Muscle layer of colon (tissue), 2 donors: ENCODE measurements around the gene CFAP97D2.

ENCODE experiments used
- H3K27ac ChIP-seq: one replicate; pipeline ENCODE4 v1.7.0; 2013; ENCODE audit warnings: low read depth, mild to moderate bottlenecking, low read length, moderate library complexity
- H3K27me3 ChIP-seq, 2 donors: one replicate each; pipeline ENCODE4 v1.7.0; 2013; ENCODE audit warnings: low read length in 2 of 2, mild to moderate bottlenecking in 2 of 2; ENCODE audit not compliant: insufficient read depth in 2 of 2, control insufficient read depth in 1 of 2
- H3K36me3 ChIP-seq: one replicate; pipeline ENCODE4 v1.7.0; 2013; ENCODE audit warnings: mild to moderate bottlenecking, low read length; ENCODE audit not compliant: insufficient read depth
- H3K4me1 ChIP-seq: one replicate; pipeline ENCODE4 v1.7.0; 2013; ENCODE audit warnings: mild to moderate bottlenecking, low read length; ENCODE audit not compliant: insufficient read depth
- H3K4me3 ChIP-seq, 2 donors: one replicate each; pipeline ENCODE4 v1.7.0; 2013; ENCODE audit warnings: low read length in 2 of 2, low read depth in 1 of 2, mild to moderate bottlenecking in 1 of 2, moderate library complexity in 1 of 2
- H3K9ac ChIP-seq: one replicate; pipeline ENCODE4 v1.7.0; 2013; ENCODE audit warnings: low read length
- H3K9me3 ChIP-seq: one replicate; pipeline ENCODE4 v1.7.0; 2013; ENCODE audit warnings: mild to moderate bottlenecking, low read length
- donor health status: abdominal sarcoma.
- donor health status: Adenocarcinoma of cecum.

CFAP97D2 gene

GRCh38 chr13:114213980-114214379, 34.9 kb downstream of the CFAP97D2 start:
- Histone ChIP-seq H3K4me1 (no peaks in the 10 kb centered on the region), H3K9me3 (no peaks in the 10 kb centered on the region), H3K9ac (no peak overlapping the region), H3K4me3 (no peak overlapping the region), H3K36me3 (no peaks in the 10 kb centered on the region), H3K27ac (no peak overlapping the region), H3K27me3 (peaks cover 0 to 11% of the 10 kb centered on the region in 2 donors)

- H3K36me3 ChIP-seq: no peaks in the 10 kb centered on the region
- H3K4me1 ChIP-seq: peaks cover 3% of the 10 kb centered on the region
- no peaks in the 10 kb centered on the region for H3K9me3 ChIP-seq
- H3K4me3 ChIP-seq: no peak overlapping the region
- H3K27ac ChIP-seq: no peak overlapping the region
- no peaks in the 10 kb centered on the region for H3K27me3 ChIP-seq
- no peak overlapping the region for H3K9ac ChIP-seq
Observed at GRCh38 chr13:114219392-114219791, 40.3 kb downstream of the CFAP97D2 start.

- Histone ChIP-seq H3K36me3 (no peaks in the 10 kb centered on the region), H3K27me3 (peaks cover 0 to 1% of the 10 kb centered on the region in 2 donors), H3K9ac (no peak overlapping the region), H3K4me3 (no peak overlapping the region), H3K9me3 (no peaks in the 10 kb centered on the region), H3K4me1 (peaks cover 16% of the 10 kb centered on the region), H3K27ac (no peak overlapping the region)
Observed at GRCh38 chr13:114222461-114222968, 43.5 kb downstream of the CFAP97D2 start.

GRCh38 chr13:114224201-114224600, 45.1 kb downstream of the CFAP97D2 start:
- Histone ChIP-seq H3K9me3 (no peaks in the 10 kb centered on the region), H3K9ac (no peak overlapping the region), H3K4me1 (peaks cover 16% of the 10 kb centered on the region), H3K36me3 (no peaks in the 10 kb centered on the region), H3K4me3 (no peak overlapping the region), H3K27ac (no peak overlapping the region), H3K27me3 (peaks cover 12 to 14% of the 10 kb centered on the region in 2 donors)

GRCh38 chr13:114225610-114226009, 46.6 kb downstream of the CFAP97D2 start:
- Histone ChIP-seq H3K36me3 (no peaks in the 10 kb centered on the region), H3K9me3 (no peaks in the 10 kb centered on the region)

GRCh38 chr13:114226088-114226487, 47.0 kb downstream of the CFAP97D2 start:
- Histone ChIP-seq H3K9me3 (no peaks in the 10 kb centered on the region), H3K9ac (no peak overlapping the region)

More at GRCh38 chr13:114225610-114226009, 46.6 kb downstream of the CFAP97D2 start:
- no peak overlapping the region for H3K9ac ChIP-seq
- H3K27me3 ChIP-seq: peaks cover 21 to 22% of the 10 kb centered on the region in 2 donors
- peaks cover 16% of the 10 kb centered on the region for H3K4me1 ChIP-seq
- no peak overlapping the region for H3K27ac ChIP-seq
- H3K4me3 ChIP-seq: no peak overlapping the region

GRCh38 chr13:114226699-114227323, 47.8 kb downstream of the CFAP97D2 start:
- H3K27me3 ChIP-seq: peaks cover 21 to 24% of the 10 kb centered on the region in 2 donors
- peaks cover 16% of the 10 kb centered on the region for H3K4me1 ChIP-seq
- H3K9me3 ChIP-seq: no peaks in the 10 kb centered on the region
- peak overlapping the region; percentile 68 for H3K27ac ChIP-seq
- no peak overlapping the region for H3K4me3 ChIP-seq
- H3K36me3 ChIP-seq: no peaks in the 10 kb centered on the region
- H3K9ac ChIP-seq: no peak overlapping the region

More at GRCh38 chr13:114226088-114226487, 47.0 kb downstream of the CFAP97D2 start:
- Histone ChIP-seq H3K36me3 (no peaks in the 10 kb centered on the region), H3K27ac (peak overlapping the region; percentile 68), H3K27me3 (peaks cover 21 to 24% of the 10 kb centered on the region in 2 donors), H3K4me3 (no peak overlapping the region), H3K4me1 (peaks cover 16% of the 10 kb centered on the region)

- Histone ChIP-seq H3K4me1 (peaks cover 13% of the 10 kb centered on the region), H3K9me3 (no peaks in the 10 kb centered on the region), H3K27ac (no peak overlapping the region), H3K9ac (no peak overlapping the region), H3K4me3 (no peak overlapping the region), H3K27me3 (peaks cover 21 to 24% of the 10 kb centered on the region in 2 donors), H3K36me3 (no peaks in the 10 kb centered on the region)
Observed at GRCh38 chr13:114227528-114227927, 48.5 kb downstream of the CFAP97D2 start.

- Histone ChIP-seq H3K9ac (no peak overlapping the region), H3K4me1 (peaks cover 13% of the 10 kb centered on the region), H3K4me3 (no peak overlapping the region), H3K9me3 (no peaks in the 10 kb centered on the region), H3K27me3 (peaks cover 21 to 24% of the 10 kb centered on the region in 2 donors), H3K27ac (no peak overlapping the region), H3K36me3 (no peaks in the 10 kb centered on the region)
Observed at GRCh38 chr13:114228176-114228575, 49.1 kb downstream of the CFAP97D2 start.

GRCh38 chr13:114229506-114229905, 50.4 kb downstream of the CFAP97D2 start:
- Histone ChIP-seq H3K9ac (no peak overlapping the region), H3K36me3 (no peaks in the 10 kb centered on the region), H3K4me3 (no peak overlapping the region), H3K27me3 (peaks cover 21 to 24% of the 10 kb centered on the region in 2 donors), H3K4me1 (peaks cover 17% of the 10 kb centered on the region), H3K9me3 (no peaks in the 10 kb centered on the region), H3K27ac (no peak overlapping the region)

- Histone ChIP-seq H3K9ac (no peak overlapping the region), H3K4me3 (no peak overlapping the region), H3K9me3 (no peaks in the 10 kb centered on the region), H3K36me3 (no peaks in the 10 kb centered on the region), H3K27ac (no peak overlapping the region), H3K4me1 (peaks cover 17% of the 10 kb centered on the region), H3K27me3 (peaks cover 21 to 24% of the 10 kb centered on the region in 2 donors)
Observed at GRCh38 chr13:114230117-114230516, 51.1 kb downstream of the CFAP97D2 start.

- Histone ChIP-seq H3K4me1 (peaks cover 19% of the 10 kb centered on the region), H3K27me3 (peaks cover 21 to 24% of the 10 kb centered on the region in 2 donors), H3K9me3 (no peaks in the 10 kb centered on the region), H3K27ac (no peak overlapping the region), H3K36me3 (no peaks in the 10 kb centered on the region), H3K9ac (no peak overlapping the region), H3K4me3 (no peak overlapping the region)
Observed at GRCh38 chr13:114230575-114230974, 51.5 kb downstream of the CFAP97D2 start.
